ENCODE data around the gene ZFP90.

Gene ZFP90

DNA sequence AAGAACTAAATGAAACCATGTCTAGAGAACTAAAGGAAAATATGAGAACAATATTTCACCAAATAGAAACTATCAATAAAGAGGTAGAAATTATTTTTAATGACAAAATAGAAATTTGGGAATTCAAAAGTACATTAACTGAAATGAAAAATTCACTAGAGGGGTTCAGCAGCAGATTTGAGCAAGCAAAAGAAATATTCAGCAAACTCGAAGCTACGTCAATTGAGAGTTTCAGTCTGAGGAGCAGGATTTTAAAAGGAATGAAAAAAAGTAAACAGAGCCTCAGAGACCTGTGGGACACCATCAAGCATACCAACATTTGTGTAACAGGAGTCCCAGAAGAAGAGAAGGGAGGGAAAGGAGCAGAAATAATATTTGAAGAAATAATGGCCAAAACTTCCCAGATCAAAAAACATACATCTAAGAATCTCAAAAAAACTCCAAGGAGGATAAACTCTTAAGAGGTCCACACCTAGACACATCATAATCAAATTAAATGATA, 38.3 kb downstream of the ZFP90 start:
- no peak overlapping the region for H3K4me3 ChIP-seq (ENCODE audit: low read depth, low read length)
- TF ChIP-seq, protein P1, sequence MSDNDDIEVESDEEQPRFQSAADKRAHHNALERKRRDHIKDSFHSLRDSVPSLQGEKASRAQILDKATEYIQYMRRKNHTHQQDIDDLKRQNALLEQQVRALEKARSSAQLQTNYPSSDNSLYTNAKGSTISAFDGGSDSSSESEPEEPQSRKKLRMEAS (IDR thresholded peaks at IDR 0.05; ENCODE audit: low read depth, low read length): no peak
- TF ChIP-seq, protein P2, sequence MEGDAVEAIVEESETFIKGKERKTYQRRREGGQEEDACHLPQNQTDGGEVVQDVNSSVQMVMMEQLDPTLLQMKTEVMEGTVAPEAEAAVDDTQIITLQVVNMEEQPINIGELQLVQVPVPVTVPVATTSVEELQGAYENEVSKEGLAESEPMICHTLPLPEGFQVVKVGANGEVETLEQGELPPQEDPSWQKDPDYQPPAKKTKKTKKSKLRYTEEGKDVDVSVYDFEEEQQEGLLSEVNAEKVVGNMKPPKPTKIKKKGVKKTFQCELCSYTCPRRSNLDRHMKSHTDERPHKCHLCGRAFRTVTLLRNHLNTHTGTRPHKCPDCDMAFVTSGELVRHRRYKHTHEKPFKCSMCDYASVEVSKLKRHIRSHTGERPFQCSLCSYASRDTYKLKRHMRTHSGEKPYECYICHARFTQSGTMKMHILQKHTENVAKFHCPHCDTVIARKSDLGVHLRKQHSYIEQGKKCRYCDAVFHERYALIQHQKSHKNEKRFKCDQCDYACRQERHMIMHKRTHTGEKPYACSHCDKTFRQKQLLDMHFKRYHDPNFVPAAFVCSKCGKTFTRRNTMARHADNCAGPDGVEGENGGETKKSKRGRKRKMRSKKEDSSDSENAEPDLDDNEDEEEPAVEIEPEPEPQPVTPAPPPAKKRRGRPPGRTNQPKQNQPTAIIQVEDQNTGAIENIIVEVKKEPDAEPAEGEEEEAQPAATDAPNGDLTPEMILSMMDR (IDR thresholded peaks at IDR 0.05; ENCODE audit: low read depth, low read length): no peak
- TF ChIP-seq MYC (IDR thresholded peaks at IDR 0.05; ENCODE audit: low read depth, low read length) (no peak), POLR2A (IDR thresholded peaks at IDR 0.05; ENCODE audit: extremely low read depth, insufficient read length) (no peak)
- DNase-seq (ENCODE audit: low read depth): no peak

DNA sequence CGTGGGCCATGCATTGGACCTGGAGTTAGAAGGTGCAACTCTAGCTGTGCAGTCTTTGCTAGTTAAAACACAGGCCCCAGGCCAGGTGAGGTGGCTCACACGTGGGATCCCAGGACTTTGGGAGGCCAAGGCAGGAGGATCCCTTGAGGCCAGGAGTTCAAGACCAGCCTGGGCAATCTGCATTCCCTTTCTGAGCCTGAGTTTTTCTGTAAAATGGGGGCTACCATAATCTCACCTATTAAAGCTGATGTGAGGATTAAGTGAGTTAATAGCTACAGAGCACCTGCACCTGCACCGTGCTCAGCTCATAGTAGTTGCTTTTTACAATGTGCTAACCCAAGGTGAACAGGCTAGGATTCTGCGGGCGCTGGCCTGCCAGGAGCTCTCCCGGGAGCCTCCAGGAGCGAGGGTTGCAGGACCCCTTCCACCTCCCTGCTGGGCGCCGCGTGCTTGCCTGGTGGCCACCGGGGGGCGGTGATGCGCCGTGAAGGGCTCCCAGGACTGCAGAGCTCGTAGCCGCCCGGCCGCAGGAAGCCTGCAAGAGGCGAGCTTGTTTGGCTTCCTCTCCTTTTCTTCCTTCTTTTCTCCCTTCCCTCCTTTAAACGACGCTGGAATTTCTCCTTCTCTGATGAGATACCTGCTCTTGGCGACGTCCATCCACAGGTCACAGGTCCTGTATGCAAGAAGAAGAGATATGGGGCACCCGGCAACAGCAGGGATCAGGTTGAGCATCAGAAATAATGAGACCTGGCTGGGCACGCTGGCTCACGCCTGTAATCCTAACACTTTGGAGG, 51.3 kb downstream of the ZFP90 start:
- peak; percentile 82 for DNase-seq (ENCODE audit: low read depth)
- no peak overlapping the region for H3K4me3 ChIP-seq (ENCODE audit: low read depth, low read length)
- TF ChIP-seq POLR2A (IDR thresholded peaks at IDR 0.05; ENCODE audit: extremely low read depth, insufficient read length): no peak
- TF ChIP-seq MYC (IDR thresholded peaks at IDR 0.05; ENCODE audit: low read depth, low read length): peak; percentile 73
- TF ChIP-seq, protein P1 (IDR thresholded peaks at IDR 0.05; ENCODE audit: low read depth, low read length): peak; percentile 62
- TF ChIP-seq, protein P2 (IDR thresholded peaks at IDR 0.05; ENCODE audit: low read depth, low read length): peak; percentile 82

DNA sequence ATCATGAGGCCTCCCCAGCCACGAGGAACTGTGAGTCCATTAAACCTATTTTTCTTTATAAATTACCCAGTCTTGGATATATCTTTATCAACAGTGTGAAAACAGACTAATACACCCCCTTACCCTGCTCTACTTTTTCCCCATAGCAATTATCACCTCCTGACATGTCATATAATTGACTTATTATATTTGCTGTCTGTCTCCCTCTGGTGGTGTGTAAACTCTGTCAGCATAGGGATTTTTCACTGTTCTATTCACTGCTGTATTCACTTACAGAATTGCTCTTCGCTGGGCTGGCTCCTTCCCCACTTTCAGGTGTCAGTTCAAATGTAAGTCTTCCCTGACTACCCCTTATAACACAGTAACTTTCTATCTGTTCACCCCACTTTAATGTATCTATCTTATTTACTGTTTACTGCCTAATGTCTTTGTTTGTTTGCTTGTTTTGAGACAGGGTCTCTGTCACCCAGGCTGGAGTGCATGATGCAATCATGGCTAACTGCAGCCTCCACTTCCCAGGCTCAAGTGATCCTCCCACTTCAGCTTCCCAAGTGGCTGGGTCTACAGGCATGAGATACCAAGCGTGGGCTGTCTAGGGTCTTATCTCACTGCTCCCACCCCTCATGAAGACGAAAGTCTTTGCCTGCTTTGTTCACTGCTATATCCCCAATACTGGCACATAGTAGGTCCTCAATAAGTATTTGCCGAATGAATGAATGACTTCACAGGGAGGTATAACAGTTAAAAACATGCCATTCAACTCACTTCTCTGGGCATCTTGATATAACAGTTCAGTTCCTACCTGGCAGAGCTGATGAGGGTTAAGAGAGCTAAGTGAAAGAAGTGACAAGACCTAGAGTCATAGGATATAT, 53.6 kb downstream of the ZFP90 start:
- TF ChIP-seq, protein P2 (IDR thresholded peaks at IDR 0.05; ENCODE audit: low read depth, low read length): peak; percentile 22
- TF ChIP-seq POLR2A (IDR thresholded peaks at IDR 0.05; ENCODE audit: extremely low read depth, insufficient read length): no peak
- TF ChIP-seq, protein P1 (IDR thresholded peaks at IDR 0.05; ENCODE audit: low read depth, low read length): no peak
- no peak overlapping the region for H3K4me3 ChIP-seq (ENCODE audit: low read depth, low read length)
- DNase-seq (ENCODE audit: low read depth): peak; percentile 48

DNA sequence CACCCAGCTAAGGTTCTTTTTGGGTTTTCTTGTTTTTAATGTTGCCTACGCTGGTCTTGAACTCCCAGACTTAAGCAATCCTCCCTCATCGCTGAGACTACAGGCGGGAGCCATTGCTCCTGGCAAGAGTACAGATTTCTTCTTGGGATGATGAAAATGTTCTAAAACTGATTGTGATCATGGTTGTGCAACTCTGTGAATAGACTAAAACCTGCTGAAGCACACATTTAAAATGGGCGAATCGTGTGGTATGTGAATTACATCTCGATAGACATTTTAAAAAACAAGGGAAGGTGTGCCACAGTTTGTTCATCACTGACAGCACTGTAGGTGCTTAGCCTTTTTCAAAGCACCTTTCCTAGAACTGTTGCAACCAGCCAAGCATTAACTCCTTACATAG, 57.2 kb downstream of the ZFP90 start:
- DNase-seq (ENCODE audit: low read depth): no peak
- no peak overlapping the region for H3K4me3 ChIP-seq (ENCODE audit: low read depth, low read length)
- TF ChIP-seq, protein P1 (IDR thresholded peaks at IDR 0.05; ENCODE audit: low read depth, low read length): no peak
- no peak for TF ChIP-seq MYC (IDR thresholded peaks at IDR 0.05; ENCODE audit: low read depth, low read length)
- TF ChIP-seq, protein P2 (IDR thresholded peaks at IDR 0.05; ENCODE audit: low read depth, low read length): no peak
- no peak for TF ChIP-seq POLR2A (IDR thresholded peaks at IDR 0.05; ENCODE audit: extremely low read depth, insufficient read length)

DNA sequence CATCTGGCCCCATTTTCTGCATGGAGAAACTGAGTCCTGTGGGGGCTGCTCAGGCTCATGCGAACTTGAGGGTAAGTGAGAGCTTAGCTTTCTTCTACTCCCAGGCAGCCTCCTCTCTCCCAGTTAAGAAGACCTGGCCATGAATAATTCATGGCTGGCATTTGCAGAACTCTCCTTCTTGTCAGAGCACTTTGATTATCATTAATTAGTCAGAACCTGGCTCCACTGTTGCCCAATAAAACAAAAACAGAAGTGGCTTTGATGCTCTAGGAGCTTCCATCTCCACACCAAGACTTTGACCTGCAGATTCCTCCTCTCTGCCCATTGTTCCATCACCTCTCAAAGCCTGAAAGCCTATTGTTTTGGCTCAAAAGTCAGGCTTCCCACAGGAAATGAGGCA, 60.5 kb downstream of the ZFP90 start:
- no peak overlapping the region for H3K4me3 ChIP-seq (ENCODE audit: low read depth, low read length)
- no peak for DNase-seq (ENCODE audit: low read depth)
- TF ChIP-seq MYC (IDR thresholded peaks at IDR 0.05; ENCODE audit: low read depth, low read length): no peak
- TF ChIP-seq, protein P1 (IDR thresholded peaks at IDR 0.05; ENCODE audit: low read depth, low read length): no peak
- TF ChIP-seq, protein P2 (IDR thresholded peaks at IDR 0.05; ENCODE audit: low read depth, low read length): no peak
- TF ChIP-seq POLR2A (IDR thresholded peaks at IDR 0.05; ENCODE audit: extremely low read depth, insufficient read length): no peak
